GM12891 (cell line): ENCODE data around the gene ZNF469.

ENCODE experiments used
- DNase-seq: peaks from one replicate; pipeline ENCODE4 v3.0.0; 2011; ENCODE audit warnings: low spot score; ENCODE audit not compliant: insufficient read length
- FAIRE-seq: peaks from 2 replicates; lab custom pipeline; 2011; peaks lifted over from hg19 to GRCh38; lab: Jason Lieb, UNC
- PAX5 ChIP-seq: IDR thresholded peaks from 2 replicates; pipeline ENCODE4 v1.6.1; 2011; ENCODE audit warnings: low read length, moderate library complexity, mild to moderate bottlenecking; ENCODE audit not compliant: insufficient read depth, severe bottlenecking
- POLR2A ChIP-seq: IDR thresholded peaks from 2 replicates; pipeline ENCODE4 v1.6.1; 2011; ENCODE audit warnings: low read depth, low read length, control low read depth
- POLR2AphosphoS5 ChIP-seq: IDR thresholded peaks from 2 replicates; pipeline ENCODE4 v1.6.1; 2011; ENCODE audit warnings: low read depth, low read length, control low read depth
- POU2F2 ChIP-seq: IDR thresholded peaks from 2 replicates; pipeline ENCODE4 v1.6.1; 2011; ENCODE audit warnings: low read depth, mild to moderate bottlenecking, control low read depth, low read length, moderate library complexity
- SPI1 ChIP-seq: IDR thresholded peaks from 2 replicates; pipeline ENCODE4 v1.6.1; 2011; ENCODE audit warnings: low read depth, low read length, control low read depth
- TAF1 ChIP-seq: IDR thresholded peaks from 2 replicates; pipeline ENCODE4 v1.6.1; 2011; ENCODE audit warnings: low read depth, low read length, control low read depth

ZNF469 gene

GRCh38 chr16:88339930-88340754 is 42.6 kb upstream of the ZNF469 start:
- TF ChIP-seq SPI1: no peak
- TF ChIP-seq POU2F2: no peak
- TF ChIP-seq TAF1: no peak
- no peak for TF ChIP-seq PAX5
- no peak for TF ChIP-seq POLR2A
- no peak for TF ChIP-seq POLR2AphosphoS5

GRCh38 chr16:88340755-88341150 is 42.0 kb upstream of the ZNF469 start:
- DNase-seq (no peak), FAIRE-seq (no peak)
- TF ChIP-seq PAX5 (no peak), TAF1 (no peak), POLR2A (no peak), SPI1 (no peak), POU2F2 (no peak), POLR2AphosphoS5 (no peak)

More at GRCh38 chr16:88339930-88340754, 42.6 kb upstream of the ZNF469 start:
- DNase-seq: no peak
- FAIRE-seq: no peak

- FAIRE-seq (no peak), DNase-seq (no peak)
- TF ChIP-seq SPI1 (no peak), POLR2AphosphoS5 (no peak), POLR2A (no peak), PAX5 (no peak), POU2F2 (no peak), TAF1 (no peak)
Measured at GRCh38 chr16:88341551-88342290, 41.0 kb upstream of the ZNF469 start.

- FAIRE-seq: no peak
- no peak for DNase-seq
- TF ChIP-seq TAF1 (no peak), POLR2A (no peak), POLR2AphosphoS5 (no peak), PAX5 (no peak), POU2F2 (no peak), SPI1 (no peak)
Measured at GRCh38 chr16:88342491-88342890, 40.3 kb upstream of the ZNF469 start.

GRCh38 chr16:88343271-88343791 is 39.4 kb upstream of the ZNF469 start:
- FAIRE-seq (no peak), DNase-seq (no peak)
- TF ChIP-seq POLR2AphosphoS5 (no peak), SPI1 (no peak), POU2F2 (no peak)

- FAIRE-seq: no peak
- TF ChIP-seq TAF1 (no peak), SPI1 (no peak), POLR2AphosphoS5 (no peak), POU2F2 (no peak), POLR2A (no peak), PAX5 (no peak)
- DNase-seq: no peak
Measured at GRCh38 chr16:88344411-88345030, 38.2 kb upstream of the ZNF469 start.

GRCh38 chr16:88345031-88345720 is 37.6 kb upstream of the ZNF469 start:
- DNase-seq: no peak
- FAIRE-seq: no peak
- TF ChIP-seq SPI1 (no peak), POLR2A (no peak), PAX5 (no peak)

- DNase-seq (no peak), FAIRE-seq (no peak)
- TF ChIP-seq POLR2AphosphoS5 (no peak), POU2F2 (no peak), TAF1 (no peak), PAX5 (no peak), SPI1 (no peak), POLR2A (no peak)
Measured at GRCh38 chr16:88345721-88346560, 36.8 kb upstream of the ZNF469 start.
